ENCODE measurements around the gene SRPX2.

DNA sequence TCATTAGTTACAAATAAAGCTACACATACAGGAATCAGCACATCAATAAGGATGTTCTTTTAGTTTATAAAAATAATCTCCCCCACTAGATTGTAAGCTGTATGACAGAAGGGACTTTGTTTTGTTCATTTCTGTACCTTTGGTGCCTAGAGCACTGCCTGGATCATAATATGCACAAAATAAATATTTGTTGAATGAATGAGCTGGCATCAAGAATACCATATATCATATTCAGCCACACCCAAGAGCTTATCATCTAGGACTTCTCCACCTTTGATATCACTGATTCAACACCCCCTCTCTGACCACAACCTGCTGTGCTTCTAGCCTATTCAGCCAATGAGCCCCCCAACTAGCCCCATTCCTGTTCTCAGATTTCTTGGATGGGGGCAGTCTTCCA, 77.3 kb downstream of the SRPX2 start:
- TF ChIP-seq, protein P1, sequence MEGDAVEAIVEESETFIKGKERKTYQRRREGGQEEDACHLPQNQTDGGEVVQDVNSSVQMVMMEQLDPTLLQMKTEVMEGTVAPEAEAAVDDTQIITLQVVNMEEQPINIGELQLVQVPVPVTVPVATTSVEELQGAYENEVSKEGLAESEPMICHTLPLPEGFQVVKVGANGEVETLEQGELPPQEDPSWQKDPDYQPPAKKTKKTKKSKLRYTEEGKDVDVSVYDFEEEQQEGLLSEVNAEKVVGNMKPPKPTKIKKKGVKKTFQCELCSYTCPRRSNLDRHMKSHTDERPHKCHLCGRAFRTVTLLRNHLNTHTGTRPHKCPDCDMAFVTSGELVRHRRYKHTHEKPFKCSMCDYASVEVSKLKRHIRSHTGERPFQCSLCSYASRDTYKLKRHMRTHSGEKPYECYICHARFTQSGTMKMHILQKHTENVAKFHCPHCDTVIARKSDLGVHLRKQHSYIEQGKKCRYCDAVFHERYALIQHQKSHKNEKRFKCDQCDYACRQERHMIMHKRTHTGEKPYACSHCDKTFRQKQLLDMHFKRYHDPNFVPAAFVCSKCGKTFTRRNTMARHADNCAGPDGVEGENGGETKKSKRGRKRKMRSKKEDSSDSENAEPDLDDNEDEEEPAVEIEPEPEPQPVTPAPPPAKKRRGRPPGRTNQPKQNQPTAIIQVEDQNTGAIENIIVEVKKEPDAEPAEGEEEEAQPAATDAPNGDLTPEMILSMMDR (IDR thresholded peaks at IDR 0.05; ENCODE audit: low read length), result no peak
- TF ChIP-seq EZH2 (optimal IDR thresholded peaks at IDR 0.05; ENCODE audit: low read depth, low read length) (no peak), EZH2phosphoT487 (IDR thresholded peaks at IDR 0.05; ENCODE audit: low read length) (no peak)
